Measurements from ENCODE around the gene RPL39L.

Gene RPL39L

DNA sequence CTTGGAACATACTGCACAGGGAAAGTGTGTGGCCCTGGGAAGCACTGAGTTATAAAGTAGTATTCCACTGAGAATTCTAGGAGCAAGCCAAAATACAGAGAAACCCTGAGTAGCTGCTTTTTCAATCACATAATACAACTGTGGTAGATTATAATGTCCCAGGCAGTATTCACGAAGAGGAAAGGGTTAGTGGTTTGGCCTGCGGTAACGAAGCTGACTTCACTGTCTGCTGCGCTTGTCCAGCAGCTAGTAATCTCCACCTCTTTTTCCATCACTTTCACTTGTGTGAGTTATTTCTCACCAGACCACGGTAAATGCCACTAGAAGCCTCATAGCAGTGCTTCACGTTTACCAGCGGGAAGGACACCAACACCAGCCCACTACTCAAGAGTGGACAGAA, 34.4 kb downstream of the RPL39L start:
- TF ChIP-seq, protein P1, sequence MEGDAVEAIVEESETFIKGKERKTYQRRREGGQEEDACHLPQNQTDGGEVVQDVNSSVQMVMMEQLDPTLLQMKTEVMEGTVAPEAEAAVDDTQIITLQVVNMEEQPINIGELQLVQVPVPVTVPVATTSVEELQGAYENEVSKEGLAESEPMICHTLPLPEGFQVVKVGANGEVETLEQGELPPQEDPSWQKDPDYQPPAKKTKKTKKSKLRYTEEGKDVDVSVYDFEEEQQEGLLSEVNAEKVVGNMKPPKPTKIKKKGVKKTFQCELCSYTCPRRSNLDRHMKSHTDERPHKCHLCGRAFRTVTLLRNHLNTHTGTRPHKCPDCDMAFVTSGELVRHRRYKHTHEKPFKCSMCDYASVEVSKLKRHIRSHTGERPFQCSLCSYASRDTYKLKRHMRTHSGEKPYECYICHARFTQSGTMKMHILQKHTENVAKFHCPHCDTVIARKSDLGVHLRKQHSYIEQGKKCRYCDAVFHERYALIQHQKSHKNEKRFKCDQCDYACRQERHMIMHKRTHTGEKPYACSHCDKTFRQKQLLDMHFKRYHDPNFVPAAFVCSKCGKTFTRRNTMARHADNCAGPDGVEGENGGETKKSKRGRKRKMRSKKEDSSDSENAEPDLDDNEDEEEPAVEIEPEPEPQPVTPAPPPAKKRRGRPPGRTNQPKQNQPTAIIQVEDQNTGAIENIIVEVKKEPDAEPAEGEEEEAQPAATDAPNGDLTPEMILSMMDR (conservative IDR thresholded peaks at IDR 0.05) = no peak
- H3K27ac ChIP-seq = no peak overlapping the region

DNA sequence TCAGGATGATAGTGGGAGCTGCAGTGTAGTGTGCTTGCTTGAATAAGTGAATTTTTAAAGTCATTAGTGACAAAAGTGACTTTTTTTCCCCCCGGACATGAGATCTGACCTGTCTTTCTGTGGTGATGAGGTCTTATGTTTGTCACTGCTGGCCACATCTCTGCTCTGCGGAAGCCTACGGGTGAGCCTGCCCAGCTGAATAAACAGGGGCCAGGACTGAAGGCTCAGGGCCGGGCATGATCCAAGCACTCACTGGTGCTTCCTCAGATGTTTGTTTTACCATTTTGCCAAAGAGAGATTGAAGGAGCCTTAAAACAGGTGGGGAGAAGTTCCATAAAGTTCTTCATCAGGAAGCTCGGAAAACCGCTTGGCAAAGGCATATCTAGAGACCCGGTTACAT, 35.0 kb downstream of the RPL39L start:
- no peak overlapping the region for H3K27ac ChIP-seq
- TF ChIP-seq, protein P1 (conservative IDR thresholded peaks at IDR 0.05) = no peak

DNA sequence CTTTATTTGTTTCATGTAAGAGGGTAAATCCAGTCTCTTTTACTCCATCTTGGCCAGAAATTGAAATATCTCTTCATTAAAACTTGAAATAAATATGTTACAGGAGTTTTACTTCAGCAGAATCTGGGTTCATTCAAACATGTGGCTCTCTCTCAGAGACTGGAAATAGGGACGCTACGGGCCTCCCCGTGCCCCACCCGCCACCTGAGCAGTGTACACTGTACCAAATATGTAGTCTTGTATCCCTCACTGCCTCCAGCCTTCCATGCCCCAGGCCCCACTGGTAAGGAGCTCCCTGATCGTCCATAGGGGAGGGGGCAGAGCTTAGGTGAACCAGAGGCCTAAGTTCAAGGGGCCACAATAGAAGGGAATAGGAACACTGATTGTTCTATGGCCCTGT, 36.0 kb downstream of the RPL39L start:
- H3K27ac ChIP-seq = no peak overlapping the region
- TF ChIP-seq, protein P1 (conservative IDR thresholded peaks at IDR 0.05) = no peak

DNA sequence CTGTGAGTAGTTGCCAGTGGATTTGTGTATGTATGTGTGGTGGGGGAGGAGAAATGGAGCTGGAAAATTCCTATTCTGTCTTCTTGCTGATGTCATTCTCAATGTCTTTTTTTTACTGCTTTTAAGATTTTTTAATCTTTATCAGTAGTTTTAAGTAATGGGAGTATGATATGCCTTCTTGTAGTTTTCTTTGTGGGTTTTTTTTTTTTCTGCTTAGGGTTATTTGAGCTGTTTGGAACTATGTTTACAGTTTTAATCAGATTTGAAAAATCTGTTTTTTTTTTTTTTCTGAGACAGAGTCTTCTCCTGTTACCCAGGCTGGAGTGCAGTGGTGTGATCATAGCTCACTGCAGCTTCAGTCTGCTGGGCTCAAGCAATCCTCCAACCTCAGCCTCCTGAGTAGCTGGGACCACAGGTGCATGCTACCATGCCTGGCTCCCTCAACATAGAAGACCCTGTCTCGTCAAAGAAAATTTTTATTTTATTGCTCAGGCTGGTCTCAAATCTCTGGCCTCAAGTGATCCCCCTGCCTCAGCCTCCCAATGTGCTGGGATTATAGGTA, 37.1 kb downstream of the RPL39L start:
- TF ChIP-seq, protein P1 (conservative IDR thresholded peaks at IDR 0.05) = no peak
- H3K27ac ChIP-seq = no peak overlapping the region

DNA sequence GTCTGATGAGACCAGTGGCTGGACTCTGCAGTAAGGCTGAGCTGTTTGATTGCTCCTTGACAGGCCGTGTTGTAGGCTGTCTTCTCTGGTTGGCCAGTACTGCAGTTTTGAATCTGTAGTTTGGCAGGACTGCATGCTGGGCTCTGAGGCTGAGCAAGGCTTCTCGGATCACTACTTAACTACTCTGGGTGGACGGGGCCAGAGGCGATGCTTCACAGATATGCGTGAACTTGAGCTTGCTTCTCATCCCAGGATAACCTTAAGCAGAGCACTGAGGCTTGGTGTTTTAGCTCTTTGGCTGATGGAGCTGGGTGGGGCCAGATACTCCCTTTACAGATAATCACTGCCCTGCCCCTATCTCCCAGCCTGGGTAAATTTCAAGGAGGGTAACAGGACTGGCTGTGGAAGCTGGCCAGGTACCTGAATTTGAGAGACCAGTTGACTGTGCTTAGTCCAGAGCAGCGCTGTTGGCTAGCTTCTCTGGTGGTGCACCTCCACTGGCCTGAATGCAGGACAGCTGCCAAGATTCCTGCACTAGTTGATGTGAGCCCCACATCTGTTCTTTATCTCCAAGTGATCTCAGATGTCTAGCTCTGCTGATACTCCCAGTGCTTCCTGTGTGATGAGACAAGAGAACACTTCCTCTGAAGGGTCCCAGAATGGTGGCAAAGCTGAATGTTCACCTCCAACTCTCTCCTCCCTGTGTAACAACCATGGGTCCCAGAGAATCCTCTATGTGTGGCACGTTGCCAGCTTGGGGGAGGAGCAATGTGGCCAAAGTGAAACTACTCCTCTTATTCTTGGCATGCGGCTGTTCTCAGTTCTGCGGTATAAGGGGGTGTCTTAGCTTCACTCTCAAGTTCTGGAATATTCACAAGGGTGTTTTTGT, 37.9 kb downstream of the RPL39L start:
- no peak overlapping the region for H3K27ac ChIP-seq
- TF ChIP-seq, protein P1 (conservative IDR thresholded peaks at IDR 0.05) = no peak

- TF ChIP-seq, protein P1 (conservative IDR thresholded peaks at IDR 0.05) = no peak
These were observed 40.3 kb downstream of the RPL39L start for GRCh38 chr3:187098923-187099512.

DNA sequence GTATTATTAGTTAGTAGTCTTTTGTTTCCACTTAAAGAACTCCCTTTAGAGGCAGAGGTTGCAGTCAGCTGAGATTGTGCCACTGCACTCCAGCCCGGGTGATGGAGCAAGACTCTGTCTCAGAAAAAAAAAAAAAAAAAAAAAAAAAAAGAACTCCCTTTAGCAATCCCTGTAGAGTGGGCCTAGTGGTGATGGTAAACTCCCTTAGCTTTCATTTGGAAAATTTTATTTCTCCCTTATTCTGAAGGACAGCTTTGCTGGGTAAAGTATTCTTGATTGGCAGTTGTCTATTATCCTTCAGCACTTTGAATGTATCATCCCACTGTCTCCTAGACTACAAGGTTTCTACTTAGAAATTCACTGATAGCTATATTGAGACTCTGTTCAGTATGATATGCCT, 46.0 kb downstream of the RPL39L start:
- TF ChIP-seq, protein P1 (conservative IDR thresholded peaks at IDR 0.05) = no peak

More at GRCh38 chr3:187098923-187099512, 40.3 kb downstream of the RPL39L start:
- H3K27ac ChIP-seq = no peak overlapping the region

More for the DNA sequence above, 46.0 kb downstream of the RPL39L start:
- no peak overlapping the region for H3K27ac ChIP-seq
